NOMO-1 treated with DMSO at 0.1 percent for 48 hours (cell line): ENCODE measurements around the gene SAAL1.
"Not testable (repeated sequence)": the region's sequence is repeated elsewhere in the genome, so short reads cannot be mapped to it uniquely, and the experiment has no call there.

Source experiments
- DNase-seq: peaks from one replicate; lab custom pipeline; 2025; ENCODE audit not compliant: unreplicated experiment; lab: John Stamatoyannopoulos, UW

SAAL1 gene, protein sequence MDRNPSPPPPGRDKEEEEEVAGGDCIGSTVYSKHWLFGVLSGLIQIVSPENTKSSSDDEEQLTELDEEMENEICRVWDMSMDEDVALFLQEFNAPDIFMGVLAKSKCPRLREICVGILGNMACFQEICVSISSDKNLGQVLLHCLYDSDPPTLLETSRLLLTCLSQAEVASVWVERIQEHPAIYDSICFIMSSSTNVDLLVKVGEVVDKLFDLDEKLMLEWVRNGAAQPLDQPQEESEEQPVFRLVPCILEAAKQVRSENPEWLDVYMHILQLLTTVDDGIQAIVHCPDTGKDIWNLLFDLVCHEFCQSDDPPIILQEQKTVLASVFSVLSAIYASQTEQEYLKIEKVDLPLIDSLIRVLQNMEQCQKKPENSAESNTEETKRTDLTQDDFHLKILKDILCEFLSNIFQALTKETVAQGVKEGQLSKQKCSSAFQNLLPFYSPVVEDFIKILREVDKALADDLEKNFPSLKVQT

DNA sequence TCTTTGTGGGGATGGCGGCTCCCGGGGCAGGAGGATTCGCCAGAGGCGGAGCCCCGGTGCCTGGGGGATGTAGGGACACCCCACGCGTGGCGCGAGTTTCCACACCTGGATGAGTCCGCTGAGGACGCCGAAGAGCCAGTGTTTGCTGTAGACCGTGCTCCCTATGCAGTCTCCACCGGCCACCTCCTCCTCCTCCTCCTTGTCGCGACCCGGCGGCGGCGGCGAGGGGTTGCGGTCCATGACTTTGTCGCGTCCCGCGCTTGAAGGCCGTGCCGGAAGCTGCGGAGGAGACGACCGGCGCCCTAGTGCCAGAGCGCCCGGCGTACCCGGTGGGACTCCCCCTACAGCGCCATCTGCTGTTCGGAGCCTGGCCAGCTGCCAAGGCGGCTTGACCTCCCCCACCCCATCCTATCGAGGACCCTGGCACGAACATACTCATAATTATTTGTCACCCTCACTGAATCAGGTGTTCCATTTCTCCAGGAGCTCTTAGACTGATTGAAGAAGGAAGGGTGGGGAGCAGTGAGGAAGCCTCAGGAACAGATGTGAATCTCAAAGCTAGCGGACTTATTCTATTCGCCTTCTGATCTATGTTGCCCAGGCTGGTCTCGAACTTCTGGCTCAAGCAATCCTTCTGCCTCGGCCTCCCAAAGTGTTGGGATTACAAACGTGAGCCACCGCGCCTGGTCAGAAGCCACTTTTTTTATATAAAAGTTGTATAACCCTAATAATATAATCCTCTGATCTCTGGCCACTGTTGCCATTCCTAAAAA, at the start of gene SAAL1:
Gene SAAL1 (minus strand): TSS at position 281 of the 773 bp plus-strand sequence. CDS start 41 bp downstream, at position 240.
- DNase-seq = peak; percentile 76

DNA sequence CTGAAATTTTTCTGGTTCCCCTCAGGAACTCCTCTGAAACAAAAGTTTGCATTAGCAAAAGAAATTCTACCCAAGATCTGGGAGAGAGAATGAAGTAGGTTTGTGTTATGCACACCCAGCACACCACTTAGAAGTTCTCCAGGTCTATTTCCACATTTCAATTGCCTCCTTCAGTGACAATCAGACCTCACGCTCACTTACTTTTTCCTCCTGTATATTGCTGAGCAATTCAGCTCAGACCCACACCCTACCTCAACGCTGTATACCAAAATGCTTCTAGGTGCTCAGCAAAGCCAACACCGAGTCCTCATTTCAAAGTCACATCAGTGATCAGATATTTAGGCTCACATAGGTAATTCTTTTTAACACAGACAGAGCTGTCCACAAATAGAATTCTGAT, 45.7 kb upstream of the SAAL1 start:
- no peak for DNase-seq

DNA sequence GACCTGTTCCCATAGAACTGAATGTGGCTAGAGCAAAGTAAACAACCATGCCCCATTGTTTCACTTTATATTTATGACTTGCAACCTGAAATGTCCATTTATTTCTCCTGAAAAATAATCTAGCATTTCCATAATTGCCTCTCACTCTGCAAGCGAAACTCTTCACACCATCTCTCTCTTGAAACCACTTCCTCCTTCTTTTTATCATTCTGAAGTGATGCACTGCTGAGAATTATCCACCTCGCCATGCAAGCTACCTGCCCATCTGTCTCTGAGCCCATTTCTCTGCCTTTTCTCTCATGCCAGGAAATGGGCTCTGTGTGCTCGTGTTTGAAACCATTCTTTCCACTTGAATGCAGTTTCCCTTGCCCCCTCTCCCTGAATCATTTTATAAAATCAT, 40.0 kb upstream of the SAAL1 start:
- no peak for DNase-seq

GRCh38 chr11:18145025-18145424, 39.1 kb upstream of the SAAL1 start:
- DNase-seq = no peak

DNA sequence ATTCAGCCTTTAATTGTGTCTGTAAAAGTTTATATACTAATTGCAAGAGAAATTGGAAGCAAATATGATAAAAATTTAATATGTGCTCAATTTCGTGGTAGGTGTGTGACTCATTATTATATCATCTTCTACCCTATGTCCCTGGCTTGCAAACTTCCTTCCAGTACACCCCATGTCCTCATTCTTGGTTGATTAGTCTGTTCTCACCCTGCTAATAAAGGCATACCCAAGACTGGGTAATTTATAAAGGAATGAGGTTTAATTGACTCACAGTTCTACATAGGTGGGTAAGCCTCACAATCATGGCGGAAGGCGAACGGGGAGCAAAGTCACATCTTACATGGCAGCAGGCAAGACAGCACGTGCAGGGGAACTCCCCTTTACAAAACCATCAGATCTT, 38.4 kb upstream of the SAAL1 start:
- DNase-seq = no peak

- DNase-seq = no peak
These were observed 34.3 kb upstream of the SAAL1 start for GRCh38 chr11:18140145-18140544.

- DNase-seq = no peak
These were observed 31.4 kb upstream of the SAAL1 start for GRCh38 chr11:18137186-18137800.

- DNase-seq = no peak
These were observed 29.4 kb upstream of the SAAL1 start for GRCh38 chr11:18135308-18135707.

DNA sequence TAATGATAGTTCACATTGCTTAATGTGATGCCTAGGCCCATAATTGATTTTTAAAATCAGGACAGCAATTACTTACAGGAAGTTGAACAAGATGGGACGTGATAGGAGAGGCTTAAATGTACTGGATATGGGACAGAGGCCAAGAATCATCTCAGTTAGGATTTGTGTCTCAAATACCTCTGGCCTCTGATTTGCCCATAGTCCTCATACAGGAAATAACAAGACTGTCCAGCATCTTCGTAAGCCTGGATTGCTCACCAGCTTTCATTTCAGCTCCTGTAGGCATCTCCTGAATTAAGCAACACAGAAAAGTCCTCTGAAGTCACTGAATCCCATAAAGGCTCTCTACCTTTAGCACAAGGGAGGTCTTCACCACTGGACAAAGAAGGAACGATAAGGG, 26.5 kb upstream of the SAAL1 start, which contains the start of gene MRGPRX3:
Gene MRGPRX3 (plus strand): TSS at position 231 of the 400 bp plus-strand sequence. CDS start 4,632 bp downstream, outside the sequence.
- DNase-seq = no peak

GRCh38 chr11:18131115-18131514, 25.2 kb upstream of the SAAL1 start:
- not testable (repeated sequence) for DNase-seq

DNA sequence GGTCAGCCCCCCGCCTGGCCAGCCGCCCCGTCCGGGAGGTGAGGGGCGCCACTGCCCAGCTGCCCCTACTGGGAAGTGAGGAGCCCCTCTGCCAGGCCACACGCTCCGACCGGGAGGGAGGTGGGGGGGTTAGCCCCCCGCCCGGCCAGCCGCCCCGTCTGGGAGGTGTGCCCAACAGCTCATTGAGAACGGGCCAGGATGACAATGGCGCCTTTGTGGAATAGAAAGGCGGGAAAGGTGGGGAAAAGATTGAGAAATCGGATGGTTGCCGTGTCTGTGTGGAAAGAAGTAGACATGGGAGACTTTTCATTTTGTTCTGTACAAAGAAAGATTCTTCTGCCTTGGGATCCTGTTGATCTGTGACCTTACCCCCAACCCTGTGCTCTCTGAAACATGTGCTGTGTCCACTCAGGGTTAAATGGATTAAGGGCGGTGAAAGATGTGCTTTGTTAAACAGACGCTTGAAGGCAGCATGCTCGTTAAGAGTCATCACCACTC, 15.5 kb upstream of the SAAL1 start:
- not testable (repeated sequence) for DNase-seq

- peak; percentile 42 for DNase-seq
These were observed 9.7 kb upstream of the SAAL1 start for GRCh38 chr11:18115360-18116127.

DNA sequence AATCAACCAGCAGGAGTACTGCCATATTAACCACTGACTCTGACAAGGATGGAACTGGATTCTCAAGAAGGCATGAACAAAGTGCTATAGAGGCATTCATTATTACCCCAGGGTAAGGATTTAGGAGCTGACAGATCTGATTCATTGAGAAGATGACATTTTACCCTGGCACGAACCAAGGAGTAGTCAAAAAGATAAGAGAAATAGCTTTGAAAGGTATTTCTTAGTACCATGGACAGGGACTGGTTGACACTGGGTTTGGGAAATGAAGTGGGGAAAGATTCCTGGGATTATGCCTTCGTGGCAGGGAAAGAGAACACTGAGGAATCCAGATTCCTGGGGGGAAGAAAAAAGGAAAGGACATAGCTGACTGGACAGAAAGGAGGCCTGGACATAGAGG, 5.1 kb upstream of the SAAL1 start:
- DNase-seq = no peak

DNA sequence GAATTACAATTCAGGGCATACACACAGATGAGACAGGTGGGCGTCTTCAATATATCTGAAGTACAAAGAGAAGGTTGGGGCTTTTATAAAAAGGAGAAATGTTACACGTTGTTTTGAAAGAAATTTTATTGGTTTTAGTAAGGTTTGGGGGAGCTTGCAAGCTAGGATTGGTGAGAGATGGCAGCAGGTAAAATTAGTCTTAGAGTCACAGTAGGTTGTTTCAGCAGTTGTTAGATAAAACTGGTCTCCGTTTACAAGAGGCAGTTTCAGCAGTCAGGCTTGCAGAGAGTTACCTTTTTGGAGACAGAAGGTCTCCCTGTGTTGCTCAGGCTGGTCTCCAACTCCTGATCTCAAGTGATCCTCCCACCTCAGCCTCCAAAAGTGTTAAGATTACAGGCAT, 2.4 kb upstream of the SAAL1 start:
- no peak for DNase-seq

- no peak for DNase-seq
These were observed 806 bp upstream of the SAAL1 start for GRCh38 chr11:18106688-18107087.

GRCh38 chr11:18105086-18105801, 638 bp downstream of the SAAL1 start:
- no peak for DNase-seq

DNA sequence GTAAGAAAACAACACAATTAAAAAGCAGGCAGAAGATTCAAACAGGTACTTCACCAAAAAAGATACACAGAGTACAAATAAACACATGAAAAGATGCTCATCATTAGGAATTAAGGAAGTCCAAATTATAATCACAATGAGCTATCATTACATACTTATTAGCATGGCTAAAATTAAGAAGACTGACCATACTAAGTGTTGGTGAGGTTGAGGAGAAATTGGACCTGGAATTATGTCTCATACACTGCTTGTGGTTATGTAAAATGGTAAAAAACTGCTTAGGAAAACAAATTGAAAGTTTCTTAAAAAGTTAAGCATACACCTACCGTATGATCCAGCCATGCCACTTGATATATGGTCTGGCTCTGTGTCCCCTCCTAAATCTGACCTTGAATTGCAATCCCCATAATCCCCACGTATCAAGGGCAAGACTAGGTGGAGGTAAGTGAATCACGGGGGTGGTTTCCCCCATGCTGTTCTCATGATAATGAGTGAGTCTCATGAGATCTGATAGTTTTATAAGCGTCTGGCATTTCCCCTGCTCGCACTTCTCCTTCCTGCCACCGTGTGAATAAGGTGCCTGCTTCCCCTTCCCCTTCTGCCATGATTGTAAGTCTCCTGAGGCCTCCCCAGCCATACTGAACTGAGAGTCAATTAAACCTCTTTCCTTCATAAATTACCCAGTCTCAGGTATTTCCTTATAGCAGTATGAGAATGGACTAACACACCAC, 4.8 kb downstream of the SAAL1 start:
- peak; percentile 3 for DNase-seq

DNA sequence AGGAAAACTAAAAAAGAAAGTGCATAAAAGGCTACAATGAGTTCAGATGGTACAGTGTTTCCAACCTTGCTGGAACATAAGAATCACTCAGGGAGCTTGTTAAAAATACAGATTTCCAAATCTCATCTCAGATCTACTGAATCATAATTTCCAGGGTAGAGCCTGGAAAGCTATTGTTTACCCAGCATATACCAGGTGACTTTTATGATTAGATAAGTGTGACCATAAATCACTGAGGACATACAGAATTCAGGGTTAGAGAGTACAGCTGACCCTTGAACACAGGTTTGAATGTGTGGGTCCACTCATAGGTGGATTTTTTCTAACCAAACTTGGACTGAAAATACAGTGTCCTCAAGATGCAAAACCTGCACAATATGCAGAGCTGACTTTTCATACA, 11.9 kb downstream of the SAAL1 start:
- no peak for DNase-seq

GRCh38 chr11:18091731-18092130, 14.2 kb downstream of the SAAL1 start:
- DNase-seq = no peak
